Right lobe of liver (tissue), 6 donors: ENCODE results near the gene DENND11. TPM values are rescaled to one million over a fixed set of nuclear protein-coding genes. Genes with fewer than 3 reads are reported as not detected.

Source experiments
- ATAC-seq, 4 donors: fragments of 200-7000 bp; cut with Tn5 transposase; one replicate each; pipeline ENCODE4 v1.9.1; 2020; ENCODE audit warnings: mild to moderate bottlenecking in 4 of 4, moderate library complexity in 4 of 4
- DNase-seq, 3 donors: peaks; one replicate each; pipeline ENCODE4 v3.0.0-alpha.2; 2020
- H3K27ac ChIP-seq, 3 donors: fragments of 200-600 bp; one replicate each; pipeline ENCODE4 v1.8.0; 2022
- H3K27me3 ChIP-seq, 2 donors: fragments of 200-600 bp; one replicate each; pipeline ENCODE4 v1.8.0; 2022
- H3K36me3 ChIP-seq, 4 donors: fragments of 200-600 bp; sonication (generic) in 1 of 4; one replicate each; pipeline versions ENCODE4 v1.5.1 to v1.8.0; 2017 to 2022; ENCODE audit warnings: control low read depth in 1 of 4
- H3K4me1 ChIP-seq, 4 donors: fragments of 200-600 bp; sonication (generic) in 1 of 4; one replicate each; pipeline versions ENCODE4 v1.5.1 to v1.8.0; 2017 to 2022; ENCODE audit warnings: control low read depth in 1 of 4
- H3K4me3 ChIP-seq, 3 donors: fragments of 200-600 bp; one replicate each; pipeline ENCODE4 v1.8.0; 2022
- H3K9me3 ChIP-seq, 4 donors: fragments of 200-600 bp; sonication (generic) in 1 of 4; one replicate each; pipeline versions ENCODE4 v1.5.1 to v1.8.0; 2017 to 2022; ENCODE audit warnings: control low read depth in 1 of 4
- POLR2A ChIP-seq: fragments of 450-650 bp; IDR thresholded peaks from one replicate; pipeline ENCODE4 v1.6.1; 2017; ENCODE audit warnings: antibody characterized with exemption, mild to moderate bottlenecking
- WGBS: methylation state at CpG from one replicate; pipeline ENCODE4 v1.1.6; 2018; ENCODE audit warnings: low coverage, low lambda C conversion rate; ENCODE audit not compliant: insufficient coverage; ENCODE audit errors: missing lambda C conversion rate; 5-methylcytosine and 5-hydroxymethylcytosine counted together
- intact Hi-C, 2 donors: fragments of 100-400 bp; cut with DNase I; formaldehyde crosslinking; loops; one replicate each; pipeline versions ENCODE4 v1.11.2 to v1.14.1; 2022
- long read RNA-seq: library from polyadenylated mRNA; unstranded; transcript quantifications from one replicate; pipeline ENCODE4 v2.0.0, GENCODE V29; 2019
- total RNA-seq, 6 experiments: library from RNA; depleted of rRNA in 2 of 6; stranded (reverse); fragments of >200 nt in 2 of 6; fragmentation: NEBNext Ultra II Directional in 3 of 6; extraction: Animal tissue kit (Norgen Biotek cat#: 25700) in 3 of 6; gene quantifications; one replicate each; pipeline versions ENCODE4 v1.1.0 to v1.2.4, GENCODE V29; 2016 to 2023
- TF ChIP-seq, protein P1 (sequence below), 4 donors: fragments of 200-600 bp in 3 of 4; fragments of 450-650 bp in 1 of 4; IDR thresholded peaks; one replicate each; pipeline versions ENCODE4 v1.5.1 to v1.8.0; 2016 to 2022; ENCODE audit warnings: antibody characterized with exemption in 4 of 4, mild to moderate bottlenecking in 2 of 4
- donor health status: DM: no; HTN: yes; CAD: no.
- donor health status: DM: no; HTN: no; CAD: no.
- donor health status: DM: no; HTN: no; CAD: no.
- donor health status: DM: no; HTN: yes; CAD: no.
- donor health status: DM: no; HTN: yes; CAD: no.

Gene DENND11, protein sequence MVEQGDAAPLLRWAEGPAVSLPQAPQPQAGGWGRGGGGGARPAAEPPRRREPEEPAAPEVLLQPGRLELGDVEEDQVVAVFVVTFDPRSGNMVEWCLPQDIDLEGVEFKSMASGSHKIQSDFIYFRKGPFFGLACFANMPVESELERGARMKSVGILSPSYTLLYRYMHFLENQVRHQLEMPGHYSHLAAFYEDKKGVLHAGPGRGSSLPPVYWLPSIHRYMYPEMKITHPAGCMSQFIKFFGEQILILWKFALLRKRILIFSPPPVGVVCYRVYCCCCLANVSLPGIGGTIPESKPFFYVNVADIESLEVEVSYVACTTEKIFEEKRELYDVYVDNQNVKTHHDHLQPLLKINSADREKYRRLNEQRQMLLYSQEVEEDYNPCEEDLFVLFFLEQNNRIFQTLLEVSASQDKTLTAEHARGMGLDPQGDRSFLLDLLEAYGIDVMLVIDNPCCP
- total RNA-seq: 10 to 100 TPM; 24.4 to 30.8 (median 26.3) TPM
- long read RNA-seq: 0 reads

DNA sequence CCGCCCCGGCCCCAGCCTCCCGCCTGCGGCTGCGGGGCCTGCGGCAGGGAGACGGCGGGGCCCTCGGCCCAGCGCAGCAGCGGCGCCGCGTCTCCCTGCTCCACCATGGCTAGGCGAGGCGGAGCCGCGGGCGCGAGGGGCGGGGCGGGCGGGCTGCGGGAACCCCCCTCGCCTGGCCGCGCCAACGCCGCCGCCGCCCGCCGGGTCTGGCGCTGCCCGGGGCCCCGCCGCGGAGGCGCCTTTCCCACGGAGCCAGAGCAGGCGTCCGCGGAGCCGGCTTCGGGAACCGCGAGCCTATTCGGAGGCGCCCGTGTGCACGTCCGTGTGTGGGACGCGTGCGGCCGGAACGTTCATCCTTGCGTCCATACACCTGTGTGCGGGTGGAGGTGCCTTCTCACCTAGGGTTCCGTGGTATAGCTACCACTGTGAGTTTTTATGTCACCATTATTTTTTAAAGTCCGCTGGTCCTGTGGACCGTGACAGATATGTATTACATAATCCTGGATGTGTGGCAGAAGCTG lies at the start of gene DENND11:
Gene DENND11 (minus strand): TSS at position 120 of the 521 bp plus-strand sequence. CDS start 13 bp downstream, at position 107.
- DNase-seq: peak; percentile 65 to 71 (median 65)
- ATAC-seq: peak; percentile 72 to 85 (median 83)

DNA sequence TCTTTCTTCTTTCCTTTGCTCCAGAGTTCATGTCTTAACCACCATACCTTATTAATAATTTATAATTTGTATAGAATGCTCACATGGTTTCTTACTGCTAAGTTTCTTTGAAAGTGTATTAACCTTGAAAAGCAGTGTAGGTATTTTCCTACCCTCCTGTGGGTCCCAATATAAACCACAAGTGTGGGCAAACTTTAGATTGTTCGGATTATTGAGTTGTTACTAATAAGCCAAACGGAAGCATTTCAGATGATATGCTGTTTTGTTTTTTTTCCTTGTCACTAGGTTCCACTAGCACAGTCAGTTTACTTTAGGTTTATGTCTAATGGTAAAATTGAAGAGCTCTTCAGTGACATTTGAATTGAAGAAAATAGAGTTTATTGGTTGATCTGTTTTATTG lies 46.4 kb upstream of the DENND11 start:
- TF ChIP-seq, protein P1, sequence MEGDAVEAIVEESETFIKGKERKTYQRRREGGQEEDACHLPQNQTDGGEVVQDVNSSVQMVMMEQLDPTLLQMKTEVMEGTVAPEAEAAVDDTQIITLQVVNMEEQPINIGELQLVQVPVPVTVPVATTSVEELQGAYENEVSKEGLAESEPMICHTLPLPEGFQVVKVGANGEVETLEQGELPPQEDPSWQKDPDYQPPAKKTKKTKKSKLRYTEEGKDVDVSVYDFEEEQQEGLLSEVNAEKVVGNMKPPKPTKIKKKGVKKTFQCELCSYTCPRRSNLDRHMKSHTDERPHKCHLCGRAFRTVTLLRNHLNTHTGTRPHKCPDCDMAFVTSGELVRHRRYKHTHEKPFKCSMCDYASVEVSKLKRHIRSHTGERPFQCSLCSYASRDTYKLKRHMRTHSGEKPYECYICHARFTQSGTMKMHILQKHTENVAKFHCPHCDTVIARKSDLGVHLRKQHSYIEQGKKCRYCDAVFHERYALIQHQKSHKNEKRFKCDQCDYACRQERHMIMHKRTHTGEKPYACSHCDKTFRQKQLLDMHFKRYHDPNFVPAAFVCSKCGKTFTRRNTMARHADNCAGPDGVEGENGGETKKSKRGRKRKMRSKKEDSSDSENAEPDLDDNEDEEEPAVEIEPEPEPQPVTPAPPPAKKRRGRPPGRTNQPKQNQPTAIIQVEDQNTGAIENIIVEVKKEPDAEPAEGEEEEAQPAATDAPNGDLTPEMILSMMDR (IDR thresholded peaks at IDR 0.05): no peak
- no peak for TF ChIP-seq POLR2A
- 100% methylated on average over 2 of the region's 2 CpGs for WGBS

More for the DNA sequence above, at the start of gene DENND11:
- H3K4me3 ChIP-seq: peak within 1 kb of the TSS; percentile 70 to 86 (median 85)
- peaks cover 0 to 21% (median 5%) of the 10 kb centered on the region in 4 donors for H3K4me1 ChIP-seq
- intact Hi-C loops: no loop called here
- no peak for TF ChIP-seq POLR2A
- TF ChIP-seq, protein P1 (IDR thresholded peaks at IDR 0.05): no peak
- WGBS: 0% methylated on average over 5 of the region's 62 CpGs
- no peaks in the 10 kb centered on the region for H3K9me3 ChIP-seq
- H3K27ac ChIP-seq: peak within 1 kb of the TSS; percentile 76 to 87 (median 82)
- H3K27me3 ChIP-seq: no peaks in the 10 kb centered on the region
- no peaks in the 10 kb centered on the region for H3K36me3 ChIP-seq

DNA sequence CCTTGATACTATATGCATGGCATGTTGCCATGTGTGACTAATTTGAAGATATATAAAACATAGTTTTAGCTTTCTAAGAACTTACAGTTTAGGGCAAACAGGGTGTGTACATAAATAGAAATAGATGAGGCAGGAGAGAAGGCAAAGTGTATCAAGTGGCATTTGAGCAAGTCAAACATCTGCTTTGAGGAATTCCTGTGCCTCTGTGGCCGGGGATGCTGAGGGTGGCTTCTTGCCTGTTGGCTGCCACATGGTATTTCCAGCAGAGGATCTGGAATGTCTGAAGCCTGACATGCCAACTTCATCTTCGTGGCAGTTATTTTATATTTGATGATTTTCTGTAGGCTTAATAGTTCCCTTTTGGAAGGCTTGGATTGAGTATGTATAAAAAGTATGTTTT lies 42.2 kb upstream of the DENND11 start:
- H3K36me3 ChIP-seq: peaks cover 0 to 90% (median 24%) of the 10 kb centered on the region in 4 donors
- ATAC-seq: no peak

More for the DNA sequence above, 46.4 kb upstream of the DENND11 start:
- peaks cover 0 to 17% (median 5%) of the 10 kb centered on the region in 4 donors for H3K9me3 ChIP-seq
- no peak for DNase-seq
- H3K4me3 ChIP-seq: no peak overlapping the region
- intact Hi-C loops: no loop called here
- peaks cover 11 to 93% (median 38%) of the 10 kb centered on the region in 4 donors for H3K36me3 ChIP-seq
- H3K4me1 ChIP-seq: no peaks in the 10 kb centered on the region
- no peak overlapping the region for H3K27ac ChIP-seq
- no peak for ATAC-seq
- no peaks in the 10 kb centered on the region for H3K27me3 ChIP-seq

DNA sequence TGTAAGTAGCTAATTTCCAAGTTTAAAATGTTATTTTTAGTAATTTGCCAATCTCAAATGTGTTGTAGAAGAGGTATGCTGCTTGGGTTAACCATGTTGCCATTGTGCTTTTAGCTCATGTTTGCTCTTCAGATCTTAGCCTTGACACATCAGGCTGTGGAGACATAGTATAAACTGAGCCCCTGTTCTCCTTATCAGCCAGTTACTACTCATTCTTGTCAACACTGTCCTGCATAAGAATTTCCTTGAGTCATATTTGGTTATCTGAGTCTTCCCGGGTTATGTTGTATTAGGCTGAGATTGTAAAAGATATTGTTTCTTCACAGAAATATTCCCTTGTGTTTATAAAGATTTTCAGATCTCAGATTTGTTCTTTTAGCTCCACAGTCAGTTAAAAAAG lies 40.3 kb upstream of the DENND11 start:
- intact Hi-C loops: no loop called here
- H3K4me1 ChIP-seq: peaks cover 0 to 12% (median 6%) of the 10 kb centered on the region in 4 donors
- no peak overlapping the region for H3K4me3 ChIP-seq
- H3K36me3 ChIP-seq: peaks cover 0 to 72% (median 23%) of the 10 kb centered on the region in 4 donors
- H3K27ac ChIP-seq: no peak overlapping the region
- ATAC-seq (no peak), DNase-seq (no peak)
- no peaks in the 10 kb centered on the region for H3K9me3 ChIP-seq
- H3K27me3 ChIP-seq: no peaks in the 10 kb centered on the region
- WGBS: 77% methylated on average over 1 of the region's 1 CpG
- TF ChIP-seq POLR2A: no peak
- TF ChIP-seq, protein P1 (IDR thresholded peaks at IDR 0.05): no peak

More for the DNA sequence above, 42.2 kb upstream of the DENND11 start:
- Histone ChIP-seq H3K9me3 (no peaks in the 10 kb centered on the region), H3K27ac (no peak overlapping the region), H3K4me1 (peaks cover 0 to 8% (median 3%) of the 10 kb centered on the region in 4 donors), H3K27me3 (no peaks in the 10 kb centered on the region), H3K4me3 (no peak overlapping the region)
- 75% methylated on average over 2 of the region's 2 CpGs for WGBS
- intact Hi-C loops: no loop called here
- DNase-seq: no peak
- TF ChIP-seq, protein P1 (IDR thresholded peaks at IDR 0.05): no peak
- TF ChIP-seq POLR2A: no peak
